Psoas muscle (tissue), 8 donors: Measurements from ENCODE around the gene AGFG2. TPM values are rescaled to one million over a fixed set of nuclear protein-coding genes. Genes with fewer than 3 reads are reported as not detected.
"Not testable (repeated sequence)": the region's sequence is repeated elsewhere in the genome, so short reads cannot be mapped to it uniquely, and the experiment has no call there.

Experiments used
- ATAC-seq, 4 donors: fragments of 200-7000 bp; cut with Tn5 transposase; one replicate each; pipeline ENCODE4 v1.9.1; 2020; ENCODE audit warnings: moderate library complexity in 3 of 4, mild to moderate bottlenecking in 2 of 4
- DNase-seq, 2 donors: peaks; one replicate each; pipeline ENCODE4 v3.0.0-alpha.2; 2020
- H3K27ac ChIP-seq: fragments of 200-600 bp; one replicate; pipeline ENCODE4 v1.8.0; 2022
- H3K27me3 ChIP-seq, 3 donors: fragments of 200-600 bp in 1 of 3; one replicate each; pipeline versions ENCODE4 v1.6.1 to v1.8.0; 2013 to 2022; ENCODE audit warnings: low read length in 2 of 3, mild to moderate bottlenecking in 2 of 3, moderate library complexity in 1 of 3; ENCODE audit not compliant: insufficient read depth in 3 of 3
- H3K36me3 ChIP-seq, 2 donors: fragments of 200-600 bp in 1 of 2; one replicate each; pipeline versions ENCODE4 v1.6.1 to v1.8.0; 2013 to 2022; ENCODE audit warnings: low read depth in 1 of 2, mild to moderate bottlenecking in 1 of 2, moderate library complexity in 1 of 2; ENCODE audit not compliant: insufficient read depth in 1 of 2
- H3K4me1 ChIP-seq: fragments of 200-600 bp; one replicate; pipeline ENCODE4 v1.8.0; 2022
- H3K4me3 ChIP-seq: fragments of 200-600 bp; one replicate; pipeline ENCODE4 v1.8.0; 2022; ENCODE audit warnings: mild to moderate bottlenecking
- H3K9me3 ChIP-seq: fragments of 200-600 bp; one replicate; pipeline ENCODE4 v1.8.0; 2022
- WGBS, 3 donors: extraction: QIAGEN DNeasy Blood & Tissue Kit; methylation state at CpG; one replicate each; pipeline versions ENCODE4 v1.1.6 to v1.1.7; 2013; 5-methylcytosine and 5-hydroxymethylcytosine counted together
- intact Hi-C, 2 donors: fragments of 100-400 bp; cut with DNase I; formaldehyde crosslinking; loops; one replicate each; pipeline versions ENCODE4 v1.11.0 to v1.14.2; 2022
- polyA plus RNA-seq, 3 donors: library from polyadenylated mRNA; stranded (reverse); fragments of 200-250 nt; gene quantifications; one replicate each; pipeline ENCODE4 v1.2.3, GENCODE V29; 2013
- total RNA-seq, 4 donors: library from RNA; stranded (reverse); fragmentation: NEBNext Ultra II Directional in 2 of 4; extraction: Animal tissue kit (Norgen Biotek cat#: 25700) in 2 of 4; gene quantifications; one replicate each; pipeline versions ENCODE4 v1.2.1 to v1.2.4, GENCODE V29; 2021 to 2023
- TF ChIP-seq, protein P1 (sequence below): fragments of 200-600 bp; IDR thresholded peaks from one replicate; pipeline ENCODE4 v1.8.0; 2022; ENCODE audit warnings: antibody characterized with exemption
- donor health status: healthy with polysubstance abuse.
- donor health status: DM: no; HTN: no; CAD: no; lungs with moderate emphysema.
- donor health status: Bipolar disorder and iron deficiency.
- donor health status: healthy.
- donor health status: DM: yes; HTN: yes; CAD: no.
- donor health status: DM: no; HTN: no; CAD: no.
- donor health status: DM: no; HTN: no; CAD: no.
- donor health status: DM: yes; HTN: yes; CAD: no.

The AGFG2 gene
- total and polyA plus RNA-seq, 7 donors = 4.8 to 14.7 (median 8.8) TPM

DNA sequence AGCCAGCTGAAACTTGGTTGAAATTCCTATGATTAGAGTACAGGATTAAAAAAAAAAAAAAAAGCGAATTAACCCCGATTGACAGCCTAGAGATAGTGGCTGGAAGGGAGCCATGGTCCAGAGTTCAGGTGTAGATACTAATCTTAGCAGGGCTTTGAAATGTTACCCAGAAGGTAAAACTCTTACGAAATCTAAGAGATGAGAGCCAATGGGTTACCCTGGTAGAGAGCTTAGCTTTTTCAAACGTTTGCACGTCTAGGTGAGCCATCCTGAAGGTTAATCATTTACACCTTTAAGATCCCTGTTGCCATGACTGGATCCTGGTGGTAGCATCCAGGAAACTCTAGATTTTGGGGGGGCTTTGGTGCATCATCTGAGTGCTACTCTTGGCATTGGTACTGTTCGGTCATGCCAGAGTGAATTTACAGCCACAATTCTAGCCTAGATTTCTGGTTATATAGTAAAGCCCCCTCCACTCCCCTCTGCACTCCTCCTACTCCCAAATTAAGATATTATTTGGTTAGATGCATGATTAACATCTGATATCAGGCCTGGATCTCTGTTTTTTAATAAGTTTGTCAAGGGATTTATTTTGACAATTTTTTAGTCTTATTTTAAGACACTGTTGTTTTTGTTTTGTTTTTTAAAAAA lies 1.2 kb downstream of the AGFG2 start:
- intact Hi-C loops = loop anchor here in 1 of 2 donors (5.0 kb wide), 1 partner anchor 63 kb away; the partner anchor contains the start of gene TSC22D4
- no peaks in the 10 kb centered on the region for H3K27me3 ChIP-seq
- no peak for ATAC-seq
- H3K4me1 ChIP-seq = peaks cover 18% of the 10 kb centered on the region
- peak overlapping the region; percentile 85 for H3K4me3 ChIP-seq
- H3K27ac ChIP-seq = no peak overlapping the region
- 44 to 48% (median 45%) methylated on average over 6 of the region's 6 CpGs for WGBS, 3 donors
- DNase-seq = no peak
- no peaks in the 10 kb centered on the region for H3K36me3 ChIP-seq
- TF ChIP-seq, protein P1, sequence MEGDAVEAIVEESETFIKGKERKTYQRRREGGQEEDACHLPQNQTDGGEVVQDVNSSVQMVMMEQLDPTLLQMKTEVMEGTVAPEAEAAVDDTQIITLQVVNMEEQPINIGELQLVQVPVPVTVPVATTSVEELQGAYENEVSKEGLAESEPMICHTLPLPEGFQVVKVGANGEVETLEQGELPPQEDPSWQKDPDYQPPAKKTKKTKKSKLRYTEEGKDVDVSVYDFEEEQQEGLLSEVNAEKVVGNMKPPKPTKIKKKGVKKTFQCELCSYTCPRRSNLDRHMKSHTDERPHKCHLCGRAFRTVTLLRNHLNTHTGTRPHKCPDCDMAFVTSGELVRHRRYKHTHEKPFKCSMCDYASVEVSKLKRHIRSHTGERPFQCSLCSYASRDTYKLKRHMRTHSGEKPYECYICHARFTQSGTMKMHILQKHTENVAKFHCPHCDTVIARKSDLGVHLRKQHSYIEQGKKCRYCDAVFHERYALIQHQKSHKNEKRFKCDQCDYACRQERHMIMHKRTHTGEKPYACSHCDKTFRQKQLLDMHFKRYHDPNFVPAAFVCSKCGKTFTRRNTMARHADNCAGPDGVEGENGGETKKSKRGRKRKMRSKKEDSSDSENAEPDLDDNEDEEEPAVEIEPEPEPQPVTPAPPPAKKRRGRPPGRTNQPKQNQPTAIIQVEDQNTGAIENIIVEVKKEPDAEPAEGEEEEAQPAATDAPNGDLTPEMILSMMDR = no peak
- no peaks in the 10 kb centered on the region for H3K9me3 ChIP-seq

DNA sequence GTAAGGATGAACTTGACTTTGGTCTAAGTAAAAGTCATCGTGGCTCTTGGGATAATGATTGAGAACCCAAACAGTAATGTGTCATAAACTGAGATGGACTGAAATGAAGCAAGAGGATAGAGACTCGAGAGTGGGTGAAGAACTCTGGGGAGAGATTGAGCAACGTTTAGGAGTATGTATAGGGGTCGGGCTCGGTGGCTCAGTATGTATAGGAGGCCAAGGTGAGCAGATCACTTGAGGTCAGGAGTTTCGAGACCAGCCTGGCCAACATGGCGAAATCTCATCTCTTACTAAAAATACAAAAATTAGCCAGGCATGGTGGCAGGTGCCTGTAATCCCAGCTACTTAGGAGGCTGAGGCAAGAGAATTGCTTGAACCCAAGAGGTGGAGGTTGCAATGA lies 2.3 kb downstream of the AGFG2 start:
- intact Hi-C loops = loop anchor here in 1 of 2 donors (5.0 kb wide), 1 partner anchor 64 kb away; the partner anchor contains the start of gene TSC22D4
- peaks cover 28% of the 10 kb centered on the region for H3K4me1 ChIP-seq

DNA sequence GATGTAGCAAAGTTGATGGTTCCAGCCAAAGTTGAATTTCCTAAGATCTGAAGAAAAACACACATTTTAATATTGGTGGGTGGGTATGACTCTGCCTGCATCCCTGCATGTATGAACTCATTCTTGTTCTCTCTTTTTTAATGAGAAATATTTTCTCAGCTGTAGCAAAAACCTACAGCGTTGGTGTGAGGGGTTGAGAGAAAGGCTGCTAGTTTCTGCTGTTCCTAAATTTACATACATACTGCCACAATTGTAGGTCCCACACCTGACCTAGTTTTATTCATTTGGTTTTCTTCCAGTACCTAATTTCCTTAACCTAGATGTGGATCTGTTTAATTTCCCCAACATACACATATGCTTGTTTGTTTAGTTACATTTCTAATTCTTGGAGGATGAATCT lies 4.6 kb downstream of the AGFG2 start:
- no peak overlapping the region for H3K27ac ChIP-seq
- peaks cover 31% of the 10 kb centered on the region for H3K4me1 ChIP-seq
- TF ChIP-seq, protein P1 = no peak

More for the DNA sequence above, 2.3 kb downstream of the AGFG2 start:
- H3K36me3 ChIP-seq, ATAC-seq, H3K27me3 ChIP-seq, H3K9me3 ChIP-seq, H3K4me3 ChIP-seq, DNase-seq, H3K27ac ChIP-seq: not testable (repeated sequence)
- 80 to 85% (median 81%) methylated on average over 7 of the region's 7 CpGs for WGBS, 3 donors

DNA sequence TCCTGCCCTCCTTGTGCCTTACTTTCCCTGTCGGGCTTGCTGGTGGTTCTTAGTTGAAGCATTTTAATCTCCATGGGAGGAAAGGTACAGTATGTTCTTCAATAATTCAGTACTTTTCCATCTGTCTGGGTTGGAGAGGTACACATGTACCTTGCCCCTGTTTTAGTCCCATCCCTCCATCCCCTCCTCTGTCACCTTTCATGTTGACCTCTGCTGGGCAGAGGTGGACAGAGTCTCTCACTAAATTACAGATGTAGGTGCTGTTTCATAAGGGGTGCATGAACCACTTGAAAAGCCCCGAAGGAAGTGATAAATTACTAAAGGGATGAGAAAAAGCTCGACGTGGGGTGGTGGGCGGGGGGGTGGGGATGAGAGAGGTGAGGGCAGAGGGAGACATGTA lies 5.4 kb downstream of the AGFG2 start:
- TF ChIP-seq, protein P1 = no peak
- no peak for DNase-seq
- ATAC-seq = no peak
- intact Hi-C loops = loop anchor here in 1 of 2 donors (5.0 kb wide), 1 partner anchor 67 kb away; the partner anchor contains the start of gene TSC22D4
- H3K4me3 ChIP-seq = no peak overlapping the region
- H3K27me3 ChIP-seq = no peaks in the 10 kb centered on the region
- H3K4me1 ChIP-seq = peaks cover 34% of the 10 kb centered on the region
- H3K36me3 ChIP-seq = peaks cover 0 to 5% of the 10 kb centered on the region in 2 donors
- WGBS, 3 donors = 42 to 58% (median 55%) methylated on average over 5 of the region's 5 CpGs
- no peaks in the 10 kb centered on the region for H3K9me3 ChIP-seq
- no peak overlapping the region for H3K27ac ChIP-seq

More for the DNA sequence above, 4.6 kb downstream of the AGFG2 start:
- no peak for ATAC-seq
- no peak for DNase-seq
- Histone ChIP-seq H3K27me3 (no peaks in the 10 kb centered on the region), H3K4me3 (no peak overlapping the region), H3K36me3 (no peaks in the 10 kb centered on the region), H3K9me3 (no peaks in the 10 kb centered on the region)
- intact Hi-C loops = loop anchor here in 1 of 2 donors (5.0 kb wide), 1 partner anchor 66 kb away; the partner anchor contains the start of gene TSC22D4
- WGBS, 3 donors = 59 to 76% (median 70%) methylated on average over 1 of the region's 1 CpG

DNA sequence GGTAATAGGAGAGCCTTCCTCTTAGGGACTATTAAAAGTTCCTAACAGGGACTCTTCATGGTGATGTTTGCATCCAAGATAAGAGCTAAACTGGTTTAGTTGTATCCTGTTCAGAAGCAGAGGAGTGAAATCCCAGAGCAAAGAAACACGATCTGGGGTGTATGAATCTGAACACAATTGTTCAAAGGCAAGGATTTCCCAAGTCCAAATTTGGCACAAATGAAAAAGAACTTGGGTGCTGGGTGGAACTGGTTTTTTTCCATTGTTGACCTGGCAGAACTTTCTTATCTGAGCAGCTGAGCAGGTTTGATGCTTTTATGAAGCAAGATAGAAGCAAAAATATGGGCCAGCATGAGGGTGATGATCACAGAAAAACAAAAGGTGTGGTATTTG lies 6.0 kb downstream of the AGFG2 start:
- intact Hi-C loops = loop anchor here (5.0 kb wide), 1 partner anchor 68 kb away; the partner anchor contains the start of gene TSC22D4 (in 2 of the 2)
- 21 to 37% (median 21%) methylated on average over 1 of the region's 1 CpG for WGBS, 3 donors
- no peak for ATAC-seq
- Histone ChIP-seq H3K27me3 (no peaks in the 10 kb centered on the region), H3K27ac (peak overlapping the region; percentile 71), H3K4me1 (peaks cover 30% of the 10 kb centered on the region), H3K4me3 (no peak overlapping the region), H3K9me3 (no peaks in the 10 kb centered on the region), H3K36me3 (peaks cover 0 to 5% of the 10 kb centered on the region in 2 donors)
- no peak for DNase-seq
- TF ChIP-seq, protein P1 = no peak
